ENCODE measurements around the gene TMEM95.

The TMEM95 gene

DNA sequence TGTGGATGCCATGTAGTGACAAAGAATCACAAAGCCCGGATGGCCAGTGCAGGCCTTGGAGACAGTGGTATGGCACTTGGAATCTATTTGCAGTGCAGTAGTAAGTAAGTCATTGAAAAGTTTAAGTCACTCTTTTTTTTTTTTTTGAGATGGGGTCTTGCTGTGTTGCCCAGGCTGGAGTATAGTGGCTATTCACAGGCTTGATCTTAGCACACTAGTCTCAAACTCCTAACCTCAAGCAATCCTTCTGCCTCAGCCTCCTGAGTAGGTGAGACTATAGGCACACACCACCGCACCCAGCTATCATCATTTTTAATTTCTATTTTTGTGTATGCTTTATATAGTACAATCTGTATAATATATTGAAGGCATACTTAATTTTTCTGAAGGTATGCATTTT lies 43.7 kb downstream of the TMEM95 start:
- H3K4me3 ChIP-seq (ENCODE audit: low read depth in 1 of 2, low read length in 2 of 2), result no peak overlapping the region
- H3K27ac ChIP-seq (ENCODE audit: low read length), result no peak overlapping the region
- no peak for TF ChIP-seq CTCF (IDR thresholded peaks at IDR 0.05; ENCODE audit: borderline replicate concordance, extremely low read depth, low read length, poor library complexity, severe bottlenecking)
- TF ChIP-seq EZH2 (IDR thresholded peaks at IDR 0.05; ENCODE audit: borderline replicate concordance, low read depth, low read length, severe bottlenecking), result no peak
- H3K9ac ChIP-seq (ENCODE audit: low read depth, low read length), result no peak overlapping the region
- ATAC-seq (ENCODE audit: insufficient read depth, low read depth), result no peak
- peaks cover 7% of the 10 kb centered on the region; the same call in 1 of the 2 replicates for H3K79me2 ChIP-seq (ENCODE audit: insufficient read depth, low read length)
- no peaks in the 10 kb centered on the region for H3K36me3 ChIP-seq (ENCODE audit: insufficient read depth, low read length)
- no peaks in the 10 kb centered on the region for H4K20me1 ChIP-seq (ENCODE audit: insufficient read depth, low read length)
- peaks cover 25% of the 10 kb centered on the region for H3K4me1 ChIP-seq (ENCODE audit: insufficient read depth, low read length)
- no peaks in the 10 kb centered on the region for H3K9me3 ChIP-seq (ENCODE audit: insufficient read depth, low read length, severe bottlenecking)
- no peak for DNase-seq
- H3K27me3 ChIP-seq (ENCODE audit: insufficient read depth, low read length, poor library complexity), result no peaks in the 10 kb centered on the region
- no peak overlapping the region for H3K4me2 ChIP-seq (ENCODE audit: insufficient read depth, low read length)
- no peak overlapping the region for H2AFZ ChIP-seq (ENCODE audit: low read depth, low read length)

GRCh38 chr17:7403043-7403726 lies 48.2 kb downstream of the TMEM95 start:
- peaks cover 25% of the 10 kb centered on the region for H3K4me1 ChIP-seq (ENCODE audit: insufficient read depth, low read length)
- H3K9me3 ChIP-seq (ENCODE audit: insufficient read depth, low read length, severe bottlenecking), result no peaks in the 10 kb centered on the region

GRCh38 chr17:7403727-7403976 lies 48.7 kb downstream of the TMEM95 start:
- TF ChIP-seq EZH2 (IDR thresholded peaks at IDR 0.05; ENCODE audit: borderline replicate concordance, low read depth, low read length, severe bottlenecking) (no peak), CTCF (IDR thresholded peaks at IDR 0.05; ENCODE audit: borderline replicate concordance, extremely low read depth, low read length, poor library complexity, severe bottlenecking) (no peak)
- peak; percentile 51; the same call in 2 of the 3 replicates for ATAC-seq (ENCODE audit: insufficient read depth, low read depth)

More at GRCh38 chr17:7403043-7403726, 48.2 kb downstream of the TMEM95 start:
- peak overlapping the region; percentile 94 for H3K4me2 ChIP-seq (ENCODE audit: insufficient read depth, low read length)
- DNase-seq (peak; percentile 65), ATAC-seq (ENCODE audit: insufficient read depth, low read depth) (no peak)
- peak overlapping the region; percentile 82 for H3K9ac ChIP-seq (ENCODE audit: low read depth, low read length)
- peaks cover 9% of the 10 kb centered on the region; the same call in 1 of the 2 replicates for H3K79me2 ChIP-seq (ENCODE audit: insufficient read depth, low read length)
- H3K4me3 ChIP-seq (ENCODE audit: low read depth in 1 of 2, low read length in 2 of 2), result peak overlapping the region; percentile 73 to 89
- peak overlapping the region; percentile 83 for H3K27ac ChIP-seq (ENCODE audit: low read length)
- H2AFZ ChIP-seq (ENCODE audit: low read depth, low read length), result peak overlapping the region; percentile 71
- TF ChIP-seq EZH2 (IDR thresholded peaks at IDR 0.05; ENCODE audit: borderline replicate concordance, low read depth, low read length, severe bottlenecking) (no peak), CTCF (IDR thresholded peaks at IDR 0.05; ENCODE audit: borderline replicate concordance, extremely low read depth, low read length, poor library complexity, severe bottlenecking) (no peak)
- no peaks in the 10 kb centered on the region for H3K27me3 ChIP-seq (ENCODE audit: insufficient read depth, low read length, poor library complexity)
- H4K20me1 ChIP-seq (ENCODE audit: insufficient read depth, low read length), result no peaks in the 10 kb centered on the region
- H3K36me3 ChIP-seq (ENCODE audit: insufficient read depth, low read length), result no peaks in the 10 kb centered on the region

More at GRCh38 chr17:7403727-7403976, 48.7 kb downstream of the TMEM95 start:
- Histone ChIP-seq H3K4me1 (ENCODE audit: insufficient read depth, low read length) (peaks cover 25% of the 10 kb centered on the region), H4K20me1 (ENCODE audit: insufficient read depth, low read length) (0 out of 2 replicates have a peak, but pooled peaks cover under 1% of the 10 kb centered on the region), H3K36me3 (ENCODE audit: insufficient read depth, low read length) (peaks cover 3% of the 10 kb centered on the region), H3K79me2 (ENCODE audit: insufficient read depth, low read length) (peaks cover 9% of the 10 kb centered on the region; the same call in 1 of the 2 replicates), H3K27ac (ENCODE audit: low read length) (peak overlapping the region; percentile 83), H3K9ac (ENCODE audit: low read depth, low read length) (peak overlapping the region; percentile 82), H3K27me3 (ENCODE audit: insufficient read depth, low read length, poor library complexity) (no peaks in the 10 kb centered on the region), H2AFZ (ENCODE audit: low read depth, low read length) (peak overlapping the region; percentile 71), H3K4me3 (ENCODE audit: low read depth in 1 of 2, low read length in 2 of 2) (peak overlapping the region; percentile 73 to 89), H3K4me2 (ENCODE audit: insufficient read depth, low read length) (peak overlapping the region; percentile 94), H3K9me3 (ENCODE audit: insufficient read depth, low read length, severe bottlenecking) (no peaks in the 10 kb centered on the region)
- DNase-seq, result no peak

Data from DND-41 (cell line).